ENCODE measurements around the gene DZIP1L. TPM values are rescaled to one million over a fixed set of nuclear protein-coding genes. Genes with fewer than 3 reads are reported as not detected.

Gene DZIP1L
- polyA plus RNA-seq, 6 donors from 2014 or later: not detected

- no peaks in the 10 kb centered on the region for H3K4me1 Mint-ChIP-seq
- peaks cover 23 to 37% (median 24%) of the 10 kb centered on the region in 3 donors for H3K27me3 Mint-ChIP-seq
- no peak overlapping the region for H3K4me3 Mint-ChIP-seq
- ATAC-seq (ENCODE audit: low read depth in 2 of 2): no peak
- no peak for DNase-seq
- no peak overlapping the region for H3K27ac Mint-ChIP-seq
- no peaks in the 10 kb centered on the region for H3K36me3 Mint-ChIP-seq
- peaks cover 0 to 5% (median 2%) of the 10 kb centered on the region in 7 donors for H3K9me3 Mint-ChIP-seq
Measured at GRCh38 chr3:138078901-138079344, 36.5 kb downstream of the DZIP1L start.

GRCh38 chr3:138078096-138078495 lies 37.3 kb downstream of the DZIP1L start:
- no peaks in the 10 kb centered on the region for H3K4me1 Mint-ChIP-seq
- H3K27ac Mint-ChIP-seq: peak overlapping the region in 1 of 6 donors; percentile 11
- ATAC-seq (ENCODE audit: low read depth in 2 of 2) (no peak), DNase-seq (no peak)
- H3K36me3 Mint-ChIP-seq: no peaks in the 10 kb centered on the region
- peaks cover 0 to 11% (median 7%) of the 10 kb centered on the region in 7 donors for H3K9me3 Mint-ChIP-seq
- peaks cover 27 to 33% (median 28%) of the 10 kb centered on the region in 3 donors for H3K27me3 Mint-ChIP-seq
- H3K4me3 Mint-ChIP-seq: no peak overlapping the region

- no peaks in the 10 kb centered on the region for H3K36me3 Mint-ChIP-seq
- H3K4me3 Mint-ChIP-seq: no peak overlapping the region
- ATAC-seq (ENCODE audit: low read depth in 2 of 2) (no peak), DNase-seq (no peak)
- H3K4me1 Mint-ChIP-seq: no peaks in the 10 kb centered on the region
- no peak overlapping the region for H3K27ac Mint-ChIP-seq
- peaks cover 0 to 12% (median 8%) of the 10 kb centered on the region in 7 donors for H3K9me3 Mint-ChIP-seq
- peaks cover 17 to 35% (median 24%) of the 10 kb centered on the region in 3 donors for H3K27me3 Mint-ChIP-seq
Measured at GRCh38 chr3:138072796-138073195, 42.6 kb downstream of the DZIP1L start.

- H3K4me1 Mint-ChIP-seq: no peaks in the 10 kb centered on the region
- H3K36me3 Mint-ChIP-seq: no peaks in the 10 kb centered on the region
- ATAC-seq (ENCODE audit: low read depth in 2 of 2) (no peak), DNase-seq (no peak)
- H3K9me3 Mint-ChIP-seq: peaks cover 0 to 12% (median 4%) of the 10 kb centered on the region in 7 donors
- H3K27ac Mint-ChIP-seq: no peak overlapping the region
- no peak overlapping the region for H3K4me3 Mint-ChIP-seq
- H3K27me3 Mint-ChIP-seq: peaks cover 17 to 38% (median 20%) of the 10 kb centered on the region in 3 donors
Measured at GRCh38 chr3:138070006-138070405, 45.4 kb downstream of the DZIP1L start.

- DNase-seq (peak; percentile 43), ATAC-seq (ENCODE audit: low read depth in 2 of 2) (peak; percentile 43 to 58)
- no peaks in the 10 kb centered on the region for H3K36me3 Mint-ChIP-seq
- H3K9me3 Mint-ChIP-seq: peaks cover 0 to 6% (median 4%) of the 10 kb centered on the region in 7 donors
- no peak overlapping the region for H3K4me3 Mint-ChIP-seq
- peaks cover 17 to 38% (median 20%) of the 10 kb centered on the region in 3 donors for H3K27me3 Mint-ChIP-seq
- no peaks in the 10 kb centered on the region for H3K4me1 Mint-ChIP-seq
- H3K27ac Mint-ChIP-seq: no peak overlapping the region
Measured at GRCh38 chr3:138068579-138069174, 46.7 kb downstream of the DZIP1L start.

GRCh38 chr3:138068046-138068445 lies 47.4 kb downstream of the DZIP1L start:
- peaks cover 0 to under 1% (median 0%) of the 10 kb centered on the region in 7 donors for H3K9me3 Mint-ChIP-seq

GRCh38 chr3:138066972-138067371 lies 48.4 kb downstream of the DZIP1L start:
- peaks cover 15 to 33% (median 17%) of the 10 kb centered on the region in 3 donors for H3K27me3 Mint-ChIP-seq
- H3K9me3 Mint-ChIP-seq: no peaks in the 10 kb centered on the region
- no peak overlapping the region for H3K4me3 Mint-ChIP-seq
- H3K4me1 Mint-ChIP-seq: no peaks in the 10 kb centered on the region
- no peak overlapping the region for H3K27ac Mint-ChIP-seq
- ATAC-seq (ENCODE audit: low read depth in 2 of 2) (no peak), DNase-seq (no peak)
- no peaks in the 10 kb centered on the region for H3K36me3 Mint-ChIP-seq

More at GRCh38 chr3:138068046-138068445, 47.4 kb downstream of the DZIP1L start:
- DNase-seq (no peak), ATAC-seq (ENCODE audit: low read depth in 2 of 2) (no peak)
- H3K27me3 Mint-ChIP-seq: peaks cover 15 to 34% (median 17%) of the 10 kb centered on the region in 3 donors
- no peaks in the 10 kb centered on the region for H3K36me3 Mint-ChIP-seq
- no peaks in the 10 kb centered on the region for H3K4me1 Mint-ChIP-seq
- no peak overlapping the region for H3K27ac Mint-ChIP-seq
- H3K4me3 Mint-ChIP-seq: no peak overlapping the region

- ATAC-seq (ENCODE audit: low read depth in 2 of 2): no peak
- Mint-ChIP-seq H3K4me1 (peaks cover 0 to 5% (median 0%) of the 10 kb centered on the region in 3 donors), H3K27me3 (peaks cover 11 to 28% (median 15%) of the 10 kb centered on the region in 3 donors), H3K4me3 (no peak overlapping the region), H3K27ac (no peak overlapping the region), H3K9me3 (no peaks in the 10 kb centered on the region), H3K36me3 (no peaks in the 10 kb centered on the region)
- no peak for DNase-seq
Measured at GRCh38 chr3:138066383-138066782, 49.0 kb downstream of the DZIP1L start.

GRCh38 chr3:138065949-138066348 lies 49.5 kb downstream of the DZIP1L start:
- Mint-ChIP-seq H3K4me3 (no peak overlapping the region), H3K27me3 (peaks cover 8 to 24% (median 15%) of the 10 kb centered on the region in 3 donors), H3K9me3 (no peaks in the 10 kb centered on the region), H3K36me3 (no peaks in the 10 kb centered on the region), H3K4me1 (peaks cover 0 to 6% (median under 1%) of the 10 kb centered on the region in 3 donors), H3K27ac (no peak overlapping the region)
- ATAC-seq (ENCODE audit: low read depth in 2 of 2): no peak
- DNase-seq: no peak

- no peak for DNase-seq
- peaks cover 0 to 8% (median 1%) of the 10 kb centered on the region in 3 donors for H3K27me3 Mint-ChIP-seq
- no peak for ATAC-seq (ENCODE audit: low read depth in 2 of 2)
- peaks cover 0 to 6% (median 2%) of the 10 kb centered on the region in 3 donors for H3K4me1 Mint-ChIP-seq
- no peak overlapping the region for H3K27ac Mint-ChIP-seq
- no peaks in the 10 kb centered on the region for H3K36me3 Mint-ChIP-seq
- no peaks in the 10 kb centered on the region for H3K9me3 Mint-ChIP-seq
- no peak overlapping the region for H3K4me3 Mint-ChIP-seq
Measured at GRCh38 chr3:138063416-138063815, 52.0 kb downstream of the DZIP1L start.

GRCh38 chr3:138062626-138063025 lies 52.8 kb downstream of the DZIP1L start:
- no peak for ATAC-seq (ENCODE audit: low read depth in 2 of 2)

GRCh38 chr3:138062037-138062436 lies 53.4 kb downstream of the DZIP1L start:
- Mint-ChIP-seq H3K4me3 (no peak overlapping the region), H3K27me3 (peaks cover 0 to 8% (median 0%) of the 10 kb centered on the region in 3 donors), H3K9me3 (no peaks in the 10 kb centered on the region), H3K27ac (no peak overlapping the region), H3K36me3 (no peaks in the 10 kb centered on the region), H3K4me1 (peaks cover 0 to 6% (median 2%) of the 10 kb centered on the region in 3 donors)
- ATAC-seq (ENCODE audit: low read depth in 2 of 2) (no peak), DNase-seq (no peak)

More at GRCh38 chr3:138062626-138063025, 52.8 kb downstream of the DZIP1L start:
- Mint-ChIP-seq H3K4me3 (peak overlapping the region in 1 of 8 donors; percentile 43), H3K9me3 (no peaks in the 10 kb centered on the region), H3K36me3 (no peaks in the 10 kb centered on the region), H3K27ac (no peak overlapping the region), H3K4me1 (peaks cover 0 to 6% (median 2%) of the 10 kb centered on the region in 3 donors), H3K27me3 (peaks cover 0 to 8% (median 0%) of the 10 kb centered on the region in 3 donors)
- DNase-seq: no peak

GRCh38 chr3:138060792-138061191 lies 54.6 kb downstream of the DZIP1L start:
- Mint-ChIP-seq H3K27ac (no peak overlapping the region), H3K36me3 (no peaks in the 10 kb centered on the region), H3K9me3 (no peaks in the 10 kb centered on the region), H3K27me3 (peaks cover 0 to 6% (median 5%) of the 10 kb centered on the region in 3 donors), H3K4me1 (peaks cover 0 to 6% (median 2%) of the 10 kb centered on the region in 3 donors), H3K4me3 (no peak overlapping the region)
- ATAC-seq (ENCODE audit: low read depth in 2 of 2): no peak
- DNase-seq: no peak

GRCh38 chr3:138059261-138059660 lies 56.1 kb downstream of the DZIP1L start:
- no peak for DNase-seq
- Mint-ChIP-seq H3K27ac (no peak overlapping the region), H3K4me1 (peaks cover 0 to 6% (median 2%) of the 10 kb centered on the region in 3 donors), H3K27me3 (peaks cover 5 to 14% (median 12%) of the 10 kb centered on the region in 3 donors), H3K4me3 (no peak overlapping the region), H3K9me3 (no peaks in the 10 kb centered on the region), H3K36me3 (no peaks in the 10 kb centered on the region)
- ATAC-seq (ENCODE audit: low read depth in 2 of 2): no peak

Data from naive B cell (primary cell).